Liver (tissue), 9 donors: Measurements from ENCODE around the gene VWA5B1. TPM values are rescaled to one million over a fixed set of nuclear protein-coding genes. Genes with fewer than 3 reads are reported as not detected.

ENCODE experiments used
- DNase-seq: peaks from one replicate; pipeline ENCODE4 v3.0.0-alpha.2; 2017; ENCODE audit warnings: low spot score
- H3K27ac ChIP-seq, 2 donors: one replicate each; pipeline ENCODE4 v1.7.0; 2013; ENCODE audit warnings: inconsistent platforms in 2 of 2, low read length in 2 of 2, control low read depth in 1 of 2, low read depth in 1 of 2, mild to moderate bottlenecking in 1 of 2
- H3K27me3 ChIP-seq, 4 donors: one replicate each; pipeline versions ENCODE4 v1.6.1 to v1.7.0; 2013; ENCODE audit warnings: low read length in 3 of 4, inconsistent platforms in 1 of 4, mild to moderate bottlenecking in 1 of 4, moderate library complexity in 1 of 4; ENCODE audit not compliant: control insufficient read depth in 4 of 4, insufficient read depth in 4 of 4
- H3K36me3 ChIP-seq, 4 donors: one replicate each; pipeline versions ENCODE4 v1.6.1 to v1.7.0; 2013; ENCODE audit warnings: low read length in 3 of 4, mild to moderate bottlenecking in 3 of 4, low read depth in 1 of 4, moderate library complexity in 1 of 4; ENCODE audit not compliant: control insufficient read depth in 4 of 4, insufficient read depth in 3 of 4
- H3K4me1 ChIP-seq, 4 donors: one replicate each; pipeline versions ENCODE4 v1.6.1 to v1.7.0; 2013; ENCODE audit warnings: low read length in 3 of 4, mild to moderate bottlenecking in 3 of 4, moderate library complexity in 1 of 4; ENCODE audit not compliant: control insufficient read depth in 4 of 4, insufficient read depth in 4 of 4
- H3K4me3 ChIP-seq, 3 donors: one replicate each; pipeline versions ENCODE4 v1.6.1 to v1.7.0; 2013; ENCODE audit warnings: low read length in 3 of 3, control low read depth in 1 of 3, low read depth in 1 of 3, mild to moderate bottlenecking in 1 of 3
- H3K9ac ChIP-seq, 2 donors: one replicate each; pipeline ENCODE4 v1.7.0; 2013; ENCODE audit warnings: low read length in 2 of 2, mild to moderate bottlenecking in 2 of 2, moderate library complexity in 2 of 2, control low read depth in 1 of 2, low read depth in 1 of 2
- H3K9me3 ChIP-seq, 4 donors: one replicate each; pipeline versions ENCODE4 v1.6.1 to v1.7.0; 2013; ENCODE audit warnings: low read length in 3 of 4; ENCODE audit not compliant: control insufficient read depth in 4 of 4
- ATF3 ChIP-seq: IDR thresholded peaks from 2 replicates; pipeline ENCODE4 v1.6.1; 2016; ENCODE audit warnings: antibody characterized with exemption
- EGR1 ChIP-seq, 2 donors: IDR thresholded peaks; 2 replicates each; pipeline ENCODE4 v1.6.1; 2016 to 2018; ENCODE audit warnings: antibody characterized with exemption in 2 of 2, low read depth in 2 of 2
- FOXA1 ChIP-seq: IDR thresholded peaks from 2 replicates; pipeline ENCODE4 v1.6.1; 2016; ENCODE audit warnings: antibody characterized with exemption
- FOXA2 ChIP-seq: IDR thresholded peaks from 2 replicates; pipeline ENCODE4 v1.6.1; 2016; ENCODE audit warnings: antibody characterized with exemption
- GABPA ChIP-seq, 2 donors: IDR thresholded peaks in 1 of 2; conservative IDR thresholded peaks in 1 of 2; 2 replicates each; pipeline ENCODE4 v1.6.1; 2016; ENCODE audit warnings: antibody characterized with exemption in 2 of 2, mild to moderate bottlenecking in 1 of 2, moderate library complexity in 1 of 2
- HNF4A ChIP-seq, 2 donors: conservative IDR thresholded peaks; 2 replicates each; pipeline ENCODE4 v1.6.1; 2016; ENCODE audit warnings: antibody characterized with exemption in 2 of 2, mild to moderate bottlenecking in 2 of 2
- HNF4G ChIP-seq: IDR thresholded peaks from 2 replicates; pipeline ENCODE4 v1.6.1; 2016; ENCODE audit warnings: antibody characterized with exemption
- JUND ChIP-seq, 2 donors: IDR thresholded peaks; 2 replicates each; pipeline ENCODE4 v1.6.1; 2016; ENCODE audit warnings: antibody characterized with exemption in 2 of 2
- NR2F2 ChIP-seq: IDR thresholded peaks from 2 replicates; pipeline ENCODE4 v1.6.1; 2016; ENCODE audit warnings: antibody characterized with exemption
- RAD21 ChIP-seq, 2 donors: IDR thresholded peaks; 2 replicates each; pipeline ENCODE4 v1.6.1; 2016; ENCODE audit warnings: antibody characterized with exemption in 2 of 2, mild to moderate bottlenecking in 2 of 2
- REST ChIP-seq: IDR thresholded peaks from 2 replicates; pipeline ENCODE4 v1.6.1; 2016; ENCODE audit warnings: antibody characterized with exemption, mild to moderate bottlenecking
- RXRA ChIP-seq, 2 donors: IDR thresholded peaks; 2 replicates each; pipeline ENCODE4 v1.6.1; 2017 to 2018; ENCODE audit warnings: antibody characterized with exemption in 2 of 2, mild to moderate bottlenecking in 1 of 2
- SP1 ChIP-seq: IDR thresholded peaks from 2 replicates; pipeline ENCODE4 v1.6.1; 2018; ENCODE audit warnings: antibody characterized with exemption, mild to moderate bottlenecking
- TAF1 ChIP-seq: conservative IDR thresholded peaks from 2 replicates; pipeline ENCODE4 v1.6.1; 2016; ENCODE audit warnings: antibody characterized with exemption, mild to moderate bottlenecking
- YY1 ChIP-seq: IDR thresholded peaks from 2 replicates; pipeline ENCODE4 v1.6.1; 2016; ENCODE audit warnings: antibody characterized with exemption, mild to moderate bottlenecking
- ZBTB33 ChIP-seq: IDR thresholded peaks from 2 replicates; pipeline ENCODE4 v1.6.1; 2016; ENCODE audit warnings: antibody characterized with exemption
- WGBS: extraction: QIAGEN DNeasy Blood & Tissue Kit; methylation state at CpG from one replicate; pipeline ENCODE4 v1.1.7; 2013; 5-methylcytosine and 5-hydroxymethylcytosine counted together
- polyA plus RNA-seq, 2 donors: library from polyadenylated mRNA; stranded (reverse) in 1 of 2; unstranded in 1 of 2; fragments of 200-250 nt in 1 of 2; fragments of >200 nt in 1 of 2; fragmentation: Nextera tagmentation in 1 of 2; extraction: Ambion mirVana in 1 of 2; gene quantifications; one replicate each; pipeline versions ENCODE4 v1.2.1 to v1.2.3, GENCODE V29; 2013 to 2015
- total RNA-seq, 2 donors: library from RNA; depleted of rRNA; stranded (reverse); fragments of >200 nt; gene quantifications; one replicate each; pipeline ENCODE4 v1.2.3, GENCODE V29; 2014
- TF ChIP-seq, protein P1 (sequence below): IDR thresholded peaks from 2 replicates; pipeline ENCODE4 v1.6.1; 2016; ENCODE audit warnings: antibody characterized with exemption
- TF ChIP-seq, protein P2 (sequence below): fragments of 150-350 bp; IDR thresholded peaks from 2 replicates; pipeline ENCODE4 v1.5.1; 2017; ENCODE audit warnings: improper control_type of control experiment, low read depth, low read length; ENCODE audit not compliant: missing input control
- donor health status: healthy.
- donor health status: healthy.
- donor health status: healthy.
- donor health status: healthy.
- donor health status: healthy.

Gene VWA5B1
- total and polyA plus RNA-seq, 4 donors: not detected

GRCh38 chr1:20365421-20366055 is 74.9 kb downstream of the VWA5B1 start:
- no peak for TF ChIP-seq REST
- no peak for TF ChIP-seq SP1
- TF ChIP-seq HNF4G: no peak
- no peak for TF ChIP-seq RXRA (IDR thresholded peaks at IDR 0.05)
- TF ChIP-seq HNF4A (conservative IDR thresholded peaks at IDR 0.05): no peak
- TF ChIP-seq NR2F2: no peak
- TF ChIP-seq RAD21 (IDR thresholded peaks at IDR 0.05): no peak
- no peak for TF ChIP-seq ZBTB33
- TF ChIP-seq FOXA2: no peak
- TF ChIP-seq FOXA1: no peak
- TF ChIP-seq, protein P1, sequence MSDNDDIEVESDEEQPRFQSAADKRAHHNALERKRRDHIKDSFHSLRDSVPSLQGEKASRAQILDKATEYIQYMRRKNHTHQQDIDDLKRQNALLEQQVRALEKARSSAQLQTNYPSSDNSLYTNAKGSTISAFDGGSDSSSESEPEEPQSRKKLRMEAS: no peak
- TF ChIP-seq YY1: no peak
- no peak for TF ChIP-seq JUND (IDR thresholded peaks at IDR 0.05)
- no peak for TF ChIP-seq EGR1 (IDR thresholded peaks at IDR 0.05; ENCODE audit: low read depth in 2 of 2)
- TF ChIP-seq TAF1: no peak
- TF ChIP-seq, protein P2, sequence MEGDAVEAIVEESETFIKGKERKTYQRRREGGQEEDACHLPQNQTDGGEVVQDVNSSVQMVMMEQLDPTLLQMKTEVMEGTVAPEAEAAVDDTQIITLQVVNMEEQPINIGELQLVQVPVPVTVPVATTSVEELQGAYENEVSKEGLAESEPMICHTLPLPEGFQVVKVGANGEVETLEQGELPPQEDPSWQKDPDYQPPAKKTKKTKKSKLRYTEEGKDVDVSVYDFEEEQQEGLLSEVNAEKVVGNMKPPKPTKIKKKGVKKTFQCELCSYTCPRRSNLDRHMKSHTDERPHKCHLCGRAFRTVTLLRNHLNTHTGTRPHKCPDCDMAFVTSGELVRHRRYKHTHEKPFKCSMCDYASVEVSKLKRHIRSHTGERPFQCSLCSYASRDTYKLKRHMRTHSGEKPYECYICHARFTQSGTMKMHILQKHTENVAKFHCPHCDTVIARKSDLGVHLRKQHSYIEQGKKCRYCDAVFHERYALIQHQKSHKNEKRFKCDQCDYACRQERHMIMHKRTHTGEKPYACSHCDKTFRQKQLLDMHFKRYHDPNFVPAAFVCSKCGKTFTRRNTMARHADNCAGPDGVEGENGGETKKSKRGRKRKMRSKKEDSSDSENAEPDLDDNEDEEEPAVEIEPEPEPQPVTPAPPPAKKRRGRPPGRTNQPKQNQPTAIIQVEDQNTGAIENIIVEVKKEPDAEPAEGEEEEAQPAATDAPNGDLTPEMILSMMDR: no peak
- TF ChIP-seq GABPA (IDR thresholded peaks at IDR 0.05 in 1 of 2, conservative IDR thresholded peaks at IDR 0.05 in 1 of 2): no peak
- TF ChIP-seq ATF3: no peak
- Histone ChIP-seq H3K36me3 (no peaks in the 10 kb centered on the region), H3K27me3 (peaks cover 2 to 13% (median 8%) of the 10 kb centered on the region in 4 donors), H3K4me1 (peaks cover 4 to 10% (median 5%) of the 10 kb centered on the region in 4 donors), H3K4me3 (no peak overlapping the region), H3K27ac (no peak overlapping the region), H3K9ac (no peak overlapping the region), H3K9me3 (no peaks in the 10 kb centered on the region)
- DNase-seq: no peak
- 45% methylated on average over 12 of the region's 12 CpGs for WGBS
